K562 (cell line): ENCODE data around the gene INTS2. TPM values are rescaled to one million over a fixed set of nuclear protein-coding genes. Genes with fewer than 3 reads are reported as not detected.
"Not testable (repeated sequence)": the region's sequence is repeated elsewhere in the genome, so short reads cannot be mapped to it uniquely, and the experiment has no call there.

Experiments used
- ATAC-seq: fragments of 200-7000 bp; cut with Tn5 transposase; 3 replicates; pipeline ENCODE4 v1.9.1; 2020; ENCODE audit warnings: moderate library complexity
- BruUV-seq: library from RNA; stranded (reverse); fragments of 400-500 nt; replicated peaks from 2 replicates; lab custom pipeline; 2021; lab: Mats Ljungman, UMichigan
- CTCF ChIA-PET: fragments of 300-600 bp; formaldehyde crosslinking; extraction: SDS; loops from one replicate; lab custom pipeline; 2021; ENCODE audit warnings: low intra/inter-chr PET ratio; lab: Yijun Ruan, JAX
- POLR2A ChIA-PET: fragments of 300-600, 350-650 bp; sonication (Branson Sonifier 250); formaldehyde crosslinking; extraction: SDS; loops from one replicate; lab custom pipeline; 2021; ENCODE audit warnings: antibody characterized with exemption, inconsistent platforms; lab: Yijun Ruan, JAX
- DNase-seq, 4 experiments: peaks; one replicate each; pipeline versions ENCODE4 v3.0.0 to v3.0.0-alpha.2; 2011 to 2018; ENCODE audit warnings: low spot score in 3 of 4, mixed read lengths in 3 of 4; ENCODE audit errors: extremely low read depth in 1 of 4
- FAIRE-seq: peaks from 2 replicates; lab custom pipeline; 2011; peaks lifted over from hg19 to GRCh38; lab: Jason Lieb, UNC
- H2AFZ ChIP-seq: 2 replicates; pipeline ENCODE4 v1.6.0; 2011; ENCODE audit warnings: low read depth, low read length, control low read depth, inconsistent platforms
- H3K27ac ChIP-seq: fragments of 200-600 bp; 3 replicates; pipeline ENCODE4 v1.8.0; 2011; ENCODE audit warnings: low read depth, mild to moderate bottlenecking, control low read depth, inconsistent platforms, low read length, moderate library complexity, mixed read lengths; ENCODE audit errors: extremely low read depth
- H3K27me3 ChIP-seq, 2 experiments: fragments of 300-600 bp in 1 of 2; 2 replicates in 1 of 2; 3 replicates in 1 of 2; pipeline versions ENCODE4 v1.6.0 to v1.8.0; 2011; ENCODE audit warnings: inconsistent platforms in 2 of 2, low read length in 2 of 2, mild to moderate bottlenecking in 1 of 2, mixed read lengths in 1 of 2, moderate library complexity in 1 of 2; ENCODE audit not compliant: control insufficient read depth in 2 of 2, insufficient read depth in 2 of 2
- H3K36me3 ChIP-seq: fragments of 300-600 bp; 3 replicates; pipeline ENCODE4 v1.8.0; 2011; ENCODE audit warnings: mild to moderate bottlenecking, low read length, inconsistent platforms; ENCODE audit not compliant: control insufficient read depth, insufficient read depth
- H3K4me1 ChIP-seq, 2 experiments: fragments of 200-600 bp in 1 of 2; replicated peaks in 1 of 2; 2 replicates in 1 of 2; 3 replicates in 1 of 2; pipeline versions ENCODE4 v1.5.1 to v1.8.0; 2011; ENCODE audit warnings: inconsistent platforms in 2 of 2, low read length in 2 of 2, mild to moderate bottlenecking in 1 of 2, mixed read lengths in 1 of 2, moderate library complexity in 1 of 2; ENCODE audit not compliant: control insufficient read depth in 2 of 2, insufficient read depth in 2 of 2
- H3K4me2 ChIP-seq: 2 replicates; pipeline ENCODE4 v1.6.1; 2011; ENCODE audit warnings: low read length, control low read depth, inconsistent platforms, mixed read lengths; ENCODE audit not compliant: insufficient read depth
- H3K4me3 ChIP-seq: fragments of 200-600 bp; sonication (generic), shearing (Covaris generic); 2 replicates; pipeline ENCODE4 v1.5.1; 2016; ENCODE audit warnings: control low read depth, inconsistent platforms
- H3K79me2 ChIP-seq: fragments of 200-600 bp; 3 replicates; pipeline ENCODE4 v1.8.0; 2011; ENCODE audit warnings: low read length, inconsistent platforms; ENCODE audit not compliant: control insufficient read depth, insufficient read depth
- H3K9ac ChIP-seq, 2 experiments: 2 replicates each; pipeline versions ENCODE4 v1.6.0 to v1.6.1; 2011; ENCODE audit warnings: low read depth in 2 of 2, low read length in 2 of 2, control low read depth in 1 of 2, inconsistent platforms in 1 of 2, mild to moderate bottlenecking in 1 of 2, mixed read lengths in 1 of 2; ENCODE audit not compliant: insufficient read depth in 1 of 2
- H3K9me1 ChIP-seq: one replicate; pipeline ENCODE4 v1.6.0; 2011; ENCODE audit warnings: inconsistent platforms, mild to moderate bottlenecking, low read length, moderate library complexity; ENCODE audit not compliant: control insufficient read depth, insufficient read depth
- H3K9me3 ChIP-seq: replicated peaks from 2 replicates; pipeline ENCODE4 v1.5.1; 2011; ENCODE audit warnings: low read depth, low read length, inconsistent platforms; ENCODE audit not compliant: control insufficient read depth, insufficient read depth
- H4K20me1 ChIP-seq: replicated peaks from 2 replicates; pipeline ENCODE4 v1.6.1; 2011; ENCODE audit warnings: low read length, inconsistent platforms, mixed read lengths; ENCODE audit not compliant: control insufficient read depth, insufficient read depth
- WGBS: fragments of 100-300 bp; shearing (Covaris generic); methylation state at CpG from one replicate; pipeline ENCODE4 v1.1.6; 2016; ENCODE audit warnings: low coverage, mixed read lengths; ENCODE audit not compliant: insufficient coverage; ENCODE audit errors: missing lambda C conversion rate; 5-methylcytosine and 5-hydroxymethylcytosine counted together
- in situ Hi-C: fragments of 300-500 bp; cut with MboI; formaldehyde crosslinking; loops from 4 replicates; pipeline ENCODE4 v1.15.0; 2018; ENCODE audit warnings: inconsistent platforms, mixed read lengths
- intact Hi-C: fragments of 100-400 bp; cut with micrococcal nuclease; formaldehyde crosslinking; loops from 2 replicates; pipeline ENCODE4 v1.14.2; 2022
- polyA plus RNA-seq, 8 experiments: library from polyadenylated mRNA; depleted of rRNA in 4 of 8; stranded (reverse) in 5 of 8; unstranded in 3 of 8; fragments of >200 nt; fragmentation: Nextera tagmentation in 2 of 8; fragmentation: Illumina TruSeq in 1 of 8; extraction: Ambion mirVana in 2 of 8; extraction: Trizol in 1 of 8; gene quantifications; 2 replicates each; pipeline versions ENCODE4 v1.2.1 to v1.2.3, GENCODE V29; 2011 to 2014; ENCODE audit warnings: inconsistent platforms in 1 of 8, missing spikeins in 1 of 8
- total RNA-seq, 7 experiments: library from RNA; depleted of rRNA in 6 of 7; stranded (reverse); fragments of >200 nt in 6 of 7; fragmentation: Illumina TruSeq in 2 of 7; extraction: Trizol in 2 of 7; gene quantifications; 2 replicates each; pipeline versions ENCODE4 v1.2.1 to v1.2.3, GENCODE V29; 2011 to 2021; ENCODE audit warnings: low replicate concordance in 1 of 7
- TF ChIP-seq, protein P1 (sequence below), 3 experiments: fragments of 200-800 bp in 1 of 3; fragments of 250-450 bp in 1 of 3; fragments of 450-650 bp in 1 of 3; sonication (Bioruptor Pico) in 1 of 3; sonication (Bioruptor generic) in 1 of 3; formaldehyde crosslinking in 1 of 3; IDR thresholded peaks; 2 replicates each; pipeline versions ENCODE4 v1.6.1 to v1.8.0; 2016 to 2022; ENCODE audit warnings: mild to moderate bottlenecking in 2 of 3, missing genetic modification characterization in 2 of 3, missing compliant biosample characterization in 1 of 3, moderate library complexity in 1 of 3

Gene INTS2
- total and polyA plus RNA-seq, 9 of the 15 experiments (the other 6 are each of a cell fraction or from before 2014, with no cell fraction given) = 4.8 to 24.7 (median 12.8) TPM

DNA sequence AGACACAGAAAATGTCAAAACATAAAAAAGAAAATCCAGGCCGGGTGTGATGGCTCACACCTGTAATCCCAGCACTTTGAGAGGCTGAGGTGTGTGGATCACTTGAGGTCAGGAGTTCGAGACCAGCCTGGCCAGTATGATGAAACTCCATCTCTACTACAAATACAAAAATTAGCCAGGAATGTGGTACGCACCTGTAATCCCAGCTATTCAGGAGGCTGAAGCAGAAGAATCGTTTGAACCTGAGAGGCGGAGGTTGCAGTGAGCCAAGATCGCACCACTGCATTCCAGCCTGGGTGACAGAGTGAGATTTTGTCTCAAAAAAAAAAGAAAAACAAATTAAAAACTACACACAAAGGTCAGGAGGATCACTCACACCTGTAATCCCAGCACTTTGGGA is 40.0 kb downstream of the INTS2 start:
- BruUV-seq, H3K4me3 ChIP-seq, H2AFZ ChIP-seq, H3K9me1 ChIP-seq, intact Hi-C loops, ATAC-seq, FAIRE-seq, H3K9me3 ChIP-seq, H3K79me2 ChIP-seq, H3K4me2 ChIP-seq, in situ Hi-C loops, H3K27me3 ChIP-seq, CTCF ChIA-PET, H4K20me1 ChIP-seq, H3K27ac ChIP-seq, POLR2A ChIA-PET, H3K9ac ChIP-seq, DNase-seq, H3K4me1 ChIP-seq: not testable (repeated sequence)
- peaks cover 58% of the 10 kb centered on the region; the same call in 1 of the 3 replicates for H3K36me3 ChIP-seq
- 90% methylated on average over 6 of the region's 6 CpGs for WGBS
- TF ChIP-seq, protein P1, sequence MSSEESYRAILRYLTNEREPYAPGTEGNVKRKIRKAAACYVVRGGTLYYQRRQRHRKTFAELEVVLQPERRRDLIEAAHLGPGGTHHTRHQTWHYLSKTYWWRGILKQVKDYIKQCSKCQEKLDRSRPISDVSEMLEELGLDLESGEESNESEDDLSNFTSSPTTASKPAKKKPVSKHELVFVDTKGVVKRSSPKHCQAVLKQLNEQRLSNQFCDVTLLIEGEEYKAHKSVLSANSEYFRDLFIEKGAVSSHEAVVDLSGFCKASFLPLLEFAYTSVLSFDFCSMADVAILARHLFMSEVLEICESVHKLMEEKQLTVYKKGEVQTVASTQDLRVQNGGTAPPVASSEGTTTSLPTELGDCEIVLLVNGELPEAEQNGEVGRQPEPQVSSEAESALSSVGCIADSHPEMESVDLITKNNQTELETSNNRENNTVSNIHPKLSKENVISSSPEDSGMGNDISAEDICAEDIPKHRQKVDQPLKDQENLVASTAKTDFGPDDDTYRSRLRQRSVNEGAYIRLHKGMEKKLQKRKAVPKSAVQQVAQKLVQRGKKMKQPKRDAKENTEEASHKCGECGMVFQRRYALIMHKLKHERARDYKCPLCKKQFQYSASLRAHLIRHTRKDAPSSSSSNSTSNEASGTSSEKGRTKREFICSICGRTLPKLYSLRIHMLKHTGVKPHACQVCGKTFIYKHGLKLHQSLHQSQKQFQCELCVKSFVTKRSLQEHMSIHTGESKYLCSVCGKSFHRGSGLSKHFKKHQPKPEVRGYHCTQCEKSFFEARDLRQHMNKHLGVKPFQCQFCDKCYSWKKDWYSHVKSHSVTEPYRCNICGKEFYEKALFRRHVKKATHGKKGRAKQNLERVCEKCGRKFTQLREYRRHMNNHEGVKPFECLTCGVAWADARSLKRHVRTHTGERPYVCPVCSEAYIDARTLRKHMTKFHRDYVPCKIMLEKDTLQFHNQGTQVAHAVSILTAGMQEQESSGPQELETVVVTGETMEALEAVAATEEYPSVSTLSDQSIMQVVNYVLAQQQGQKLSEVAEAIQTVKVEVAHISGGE (CRISPR knock-in tag; IDR thresholded peaks at IDR 0.05) = peak in 1 of 3 experiments; percentile 79; a peak in 1 of 6 replicates
